ENCODE results near the gene ZNF827. TPM values are rescaled to one million over a fixed set of nuclear protein-coding genes. Genes with fewer than 3 reads are reported as not detected.

Gene ZNF827
- total RNA-seq, 6 donors from 2014 or later, result 8.1 to 68.1 (median 18.3) TPM

DNA sequence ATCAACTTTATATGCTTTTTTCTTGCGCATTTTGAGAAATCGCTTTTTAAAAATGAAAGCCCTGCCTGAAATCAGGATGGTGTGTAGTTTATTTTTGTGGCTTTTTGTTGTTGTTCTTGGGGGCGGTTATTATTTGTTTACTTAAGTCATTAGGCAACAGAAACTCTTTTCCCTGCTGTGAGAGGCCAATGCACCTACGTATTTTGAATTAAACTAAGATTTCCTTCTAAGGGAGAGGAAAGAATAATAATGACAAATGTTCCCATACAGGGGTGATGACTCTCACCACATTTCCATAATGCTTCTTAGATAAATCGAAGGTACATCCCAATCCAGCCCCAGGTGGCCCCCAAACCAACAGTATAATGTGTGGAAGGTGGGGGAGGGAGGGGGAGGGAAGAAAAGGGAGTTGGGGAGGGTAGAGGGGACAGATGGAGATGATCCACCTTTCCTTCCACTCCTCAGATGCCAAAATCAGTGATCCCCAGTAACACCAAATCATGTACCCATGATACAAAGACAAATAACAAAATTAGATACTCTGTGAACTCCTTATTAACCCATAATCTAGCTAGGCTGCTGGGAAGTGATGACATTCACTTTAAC, 39.6 kb downstream of the ZNF827 start:
- no peak for ATAC-seq (ENCODE audit: low FRiP score in 2 of 2)
- H3K36me3 ChIP-seq, result peaks cover 0 to 9% (median 2%) of the 10 kb centered on the region in 4 donors
- WGBS, 2 donors, result 78 to 86% methylated on average over 5 of the region's 5 CpGs

DNA sequence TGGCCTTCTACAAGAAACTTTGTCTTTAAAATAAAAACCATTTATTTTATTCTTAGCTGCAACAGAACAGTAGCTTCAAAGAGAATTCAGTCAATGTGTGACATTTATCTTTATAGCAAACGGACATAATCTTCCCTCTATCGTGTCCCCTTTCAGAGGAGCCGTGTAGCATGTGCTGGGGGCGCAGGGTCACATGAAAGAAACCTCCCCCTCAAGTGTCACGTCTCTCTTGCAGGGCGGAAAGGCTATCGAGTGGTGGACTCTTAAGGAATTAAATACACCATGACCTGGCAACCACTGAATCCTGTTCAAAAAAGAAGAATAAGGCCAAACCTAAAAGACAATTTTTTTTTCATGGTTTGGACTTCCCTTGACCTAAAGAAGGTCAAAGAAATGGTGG, 40.2 kb downstream of the ZNF827 start:
- Histone ChIP-seq H3K36me3 (peaks cover 0 to 9% (median 2%) of the 10 kb centered on the region in 4 donors), H3K27ac (no peak overlapping the region), H3K27me3 (no peaks in the 10 kb centered on the region), H3K4me1 (no peaks in the 10 kb centered on the region), H3K9me3 (no peaks in the 10 kb centered on the region), H3K4me3 (no peak overlapping the region)
- DNase-seq (no peak), ATAC-seq (ENCODE audit: low FRiP score in 2 of 2) (no peak)
- WGBS, 2 donors, result 71 to 86% methylated on average over 7 of the region's 7 CpGs
- TF ChIP-seq POLR2AphosphoS5 (IDR thresholded peaks at IDR 0.05) (no peak), EP300 (IDR thresholded peaks at IDR 0.05) (no peak), POLR2A (IDR thresholded peaks at IDR 0.05) (no peak)
- TF ChIP-seq, protein P1, sequence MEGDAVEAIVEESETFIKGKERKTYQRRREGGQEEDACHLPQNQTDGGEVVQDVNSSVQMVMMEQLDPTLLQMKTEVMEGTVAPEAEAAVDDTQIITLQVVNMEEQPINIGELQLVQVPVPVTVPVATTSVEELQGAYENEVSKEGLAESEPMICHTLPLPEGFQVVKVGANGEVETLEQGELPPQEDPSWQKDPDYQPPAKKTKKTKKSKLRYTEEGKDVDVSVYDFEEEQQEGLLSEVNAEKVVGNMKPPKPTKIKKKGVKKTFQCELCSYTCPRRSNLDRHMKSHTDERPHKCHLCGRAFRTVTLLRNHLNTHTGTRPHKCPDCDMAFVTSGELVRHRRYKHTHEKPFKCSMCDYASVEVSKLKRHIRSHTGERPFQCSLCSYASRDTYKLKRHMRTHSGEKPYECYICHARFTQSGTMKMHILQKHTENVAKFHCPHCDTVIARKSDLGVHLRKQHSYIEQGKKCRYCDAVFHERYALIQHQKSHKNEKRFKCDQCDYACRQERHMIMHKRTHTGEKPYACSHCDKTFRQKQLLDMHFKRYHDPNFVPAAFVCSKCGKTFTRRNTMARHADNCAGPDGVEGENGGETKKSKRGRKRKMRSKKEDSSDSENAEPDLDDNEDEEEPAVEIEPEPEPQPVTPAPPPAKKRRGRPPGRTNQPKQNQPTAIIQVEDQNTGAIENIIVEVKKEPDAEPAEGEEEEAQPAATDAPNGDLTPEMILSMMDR (IDR thresholded peaks at IDR 0.05), result no peak

More for the DNA sequence above, 39.6 kb downstream of the ZNF827 start:
- Histone ChIP-seq H3K27me3 (no peaks in the 10 kb centered on the region), H3K27ac (no peak overlapping the region), H3K4me3 (no peak overlapping the region), H3K9me3 (no peaks in the 10 kb centered on the region), H3K4me1 (no peaks in the 10 kb centered on the region)
- no peak for DNase-seq
- TF ChIP-seq POLR2AphosphoS5 (IDR thresholded peaks at IDR 0.05), result no peak
- no peak for TF ChIP-seq POLR2A (IDR thresholded peaks at IDR 0.05)
- TF ChIP-seq, protein P1 (IDR thresholded peaks at IDR 0.05), result no peak
- no peak for TF ChIP-seq EP300 (IDR thresholded peaks at IDR 0.05)

DNA sequence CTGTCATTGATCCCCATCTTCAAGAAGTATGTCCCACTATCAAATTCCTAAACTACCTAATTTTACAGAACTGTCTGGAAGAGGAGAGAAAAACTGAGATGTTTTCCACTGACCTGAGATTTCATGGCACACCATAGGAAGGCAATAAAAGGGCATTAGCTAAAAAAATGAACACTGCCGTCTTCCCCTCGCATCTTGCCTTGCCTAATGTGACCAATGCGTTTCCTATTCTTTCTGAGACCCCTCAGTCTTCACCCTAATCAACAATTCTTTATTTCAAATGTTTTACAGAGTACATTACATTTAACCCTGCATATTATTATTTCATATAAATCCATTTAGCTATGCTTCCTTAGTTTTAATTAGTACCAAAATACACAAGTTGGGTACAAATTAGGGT, 43.6 kb downstream of the ZNF827 start:
- Histone ChIP-seq H3K4me3 (no peak overlapping the region), H3K4me1 (no peaks in the 10 kb centered on the region), H3K27me3 (no peaks in the 10 kb centered on the region), H3K27ac (no peak overlapping the region), H3K36me3 (peaks cover 0 to 5% (median 0%) of the 10 kb centered on the region in 4 donors), H3K9me3 (no peaks in the 10 kb centered on the region)
- 95 to 96% methylated on average over 3 of the region's 3 CpGs for WGBS, 2 donors
- DNase-seq (no peak), ATAC-seq (ENCODE audit: low FRiP score in 2 of 2) (no peak)
- TF ChIP-seq POLR2A (IDR thresholded peaks at IDR 0.05) (no peak), POLR2AphosphoS5 (IDR thresholded peaks at IDR 0.05) (no peak), EP300 (IDR thresholded peaks at IDR 0.05) (no peak)
- TF ChIP-seq, protein P1 (IDR thresholded peaks at IDR 0.05), result no peak

DNA sequence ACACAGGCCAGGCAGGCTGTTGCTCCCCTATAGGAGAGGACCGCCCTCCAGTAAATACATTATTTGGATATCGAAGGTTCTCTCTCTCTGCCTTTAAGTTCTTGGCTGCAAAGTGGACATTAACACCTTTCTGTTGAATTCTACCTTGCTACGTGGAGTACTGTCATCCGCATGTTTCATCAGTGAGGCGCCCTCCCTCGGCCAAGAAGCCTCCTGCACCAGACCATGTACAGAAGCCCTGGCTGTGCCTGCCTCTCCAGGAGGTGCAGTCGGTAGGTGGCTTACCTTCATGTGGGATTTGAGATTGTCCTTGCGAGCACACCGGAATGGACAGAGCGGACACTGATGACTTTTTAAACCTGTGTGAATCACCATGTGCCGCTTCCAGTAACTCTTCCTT, 46.7 kb downstream of the ZNF827 start:
- no peak for DNase-seq
- Histone ChIP-seq H3K4me1 (peaks cover 0 to 2% (median 0%) of the 10 kb centered on the region in 4 donors), H3K4me3 (no peak overlapping the region), H3K27me3 (no peaks in the 10 kb centered on the region), H3K36me3 (peaks cover 0 to 5% (median 0%) of the 10 kb centered on the region in 4 donors), H3K9me3 (no peaks in the 10 kb centered on the region), H3K27ac (no peak overlapping the region)
- WGBS, 2 donors, result 92 to 94% methylated on average over 10 to 11 of the region's 11 CpGs
- TF ChIP-seq, protein P1 (IDR thresholded peaks at IDR 0.05), result no peak
- TF ChIP-seq EP300 (IDR thresholded peaks at IDR 0.05), result no peak
- no peak for TF ChIP-seq POLR2A (IDR thresholded peaks at IDR 0.05)
- TF ChIP-seq POLR2AphosphoS5 (IDR thresholded peaks at IDR 0.05), result no peak
- no peak for ATAC-seq (ENCODE audit: low FRiP score in 2 of 2)

DNA sequence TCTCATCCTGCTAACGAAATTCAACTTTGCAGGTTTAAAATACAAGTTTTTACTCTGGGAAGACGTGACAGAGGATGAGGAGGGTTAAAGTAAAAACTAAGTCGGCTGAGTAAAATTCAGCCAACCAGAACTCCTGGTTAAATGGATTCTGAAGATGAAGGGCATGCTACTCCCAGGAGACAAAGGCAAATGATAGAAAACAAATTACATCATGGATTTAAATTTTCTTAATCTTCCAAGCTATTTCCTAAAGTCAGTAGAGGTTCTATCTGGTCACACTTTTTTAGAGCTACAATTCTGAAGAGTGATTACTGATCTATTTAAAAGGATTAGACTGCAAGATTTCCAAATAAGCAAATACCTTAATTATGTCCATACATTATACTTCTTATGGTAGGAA, 47.9 kb downstream of the ZNF827 start:
- H3K27me3 ChIP-seq, result no peaks in the 10 kb centered on the region
- H3K9me3 ChIP-seq, result no peaks in the 10 kb centered on the region
- TF ChIP-seq, protein P1 (IDR thresholded peaks at IDR 0.05), result no peak
- TF ChIP-seq POLR2A (IDR thresholded peaks at IDR 0.05) (no peak), POLR2AphosphoS5 (IDR thresholded peaks at IDR 0.05) (no peak), EP300 (IDR thresholded peaks at IDR 0.05) (no peak)
- no peak for ATAC-seq (ENCODE audit: low FRiP score in 2 of 2)
- H3K4me3 ChIP-seq, result no peak overlapping the region
- no peak overlapping the region for H3K27ac ChIP-seq
- no peak for DNase-seq
- H3K4me1 ChIP-seq, result peaks cover 0 to 5% (median 0%) of the 10 kb centered on the region in 4 donors
- peaks cover 0 to 8% (median 0%) of the 10 kb centered on the region in 4 donors for H3K36me3 ChIP-seq
- WGBS, 2 donors, result 87 to 90% methylated on average over 3 of the region's 3 CpGs
